WTC11 (cell line): ENCODE results near the gene MEX3C. TPM values are rescaled to one million over a fixed set of nuclear protein-coding genes. Genes with fewer than 3 reads are reported as not detected.

Experiments used
- ATAC-seq: fragments of 200-7000 bp; cut with Tn5 transposase; 2 replicates; pipeline ENCODE4 v1.10.0; 2021; ENCODE audit warnings: mild to moderate bottlenecking, moderate library complexity
- CTCF ChIA-PET: fragments of 300-600 bp; sonication (Branson Sonifier 250); formaldehyde crosslinking; loops from one replicate; lab custom pipeline; 2021; ENCODE audit warnings: antibody characterized with exemption; lab: Charles Lee
- POLR2A ChIA-PET: fragments of 350-600 bp; sonication (Branson Sonifier 250); formaldehyde crosslinking; loops from one replicate; lab custom pipeline; 2021; ENCODE audit warnings: antibody characterized with exemption; lab: Charles Lee
- DNase-seq: peaks from one replicate; pipeline ENCODE4 v3.0.0; 2021; ENCODE audit warnings: low spot score
- H3K27ac Mint-ChIP-seq: 2 replicates; pipeline ENCODE4 v1.8.0; 2021; ENCODE audit warnings: mixed read lengths
- H3K27me3 Mint-ChIP-seq: 2 replicates; pipeline ENCODE4 v1.8.0; 2021; ENCODE audit warnings: low read depth, mild to moderate bottlenecking, moderate library complexity, mixed read lengths
- H3K36me3 Mint-ChIP-seq: 2 replicates; pipeline ENCODE4 v1.8.0; 2021; ENCODE audit warnings: mixed read lengths
- H3K4me1 Mint-ChIP-seq: 2 replicates; pipeline ENCODE4 v1.8.0; 2022; ENCODE audit warnings: mixed read lengths
- H3K4me3 Mint-ChIP-seq: 2 replicates; pipeline ENCODE4 v1.8.0; 2021; ENCODE audit warnings: mild to moderate bottlenecking, moderate library complexity, mixed read lengths
- H3K9me3 Mint-ChIP-seq: 2 replicates; pipeline ENCODE4 v1.8.0; 2021; ENCODE audit warnings: mixed read lengths
- CBFB ChIP-seq: sonication (generic); formaldehyde crosslinking; IDR thresholded peaks from 2 replicates; pipeline ENCODE4 v1.8.1; 2022; ENCODE audit warnings: mild to moderate bottlenecking, low read depth, missing genetic modification reagents
- ELF4 ChIP-seq: sonication (generic); formaldehyde crosslinking; IDR thresholded peaks from 2 replicates; pipeline ENCODE4 v1.8.1; 2022; ENCODE audit warnings: low read depth, mild to moderate bottlenecking, moderate library complexity, missing genetic modification reagents
- ESRRA ChIP-seq: sonication (generic); formaldehyde crosslinking; IDR thresholded peaks from 2 replicates; pipeline ENCODE4 v1.8.1; 2022; ENCODE audit warnings: mild to moderate bottlenecking, missing genetic modification reagents, borderline replicate concordance
- FOXJ3 ChIP-seq: sonication (generic); formaldehyde crosslinking; IDR thresholded peaks from 2 replicates; pipeline ENCODE4 v1.9.0; 2021; ENCODE audit warnings: missing genetic modification reagents, mild to moderate bottlenecking, borderline replicate concordance
- FOXP1 ChIP-seq: sonication (generic); formaldehyde crosslinking; IDR thresholded peaks from 2 replicates; pipeline ENCODE4 v1.8.0; 2022; ENCODE audit warnings: missing genetic modification reagents, mild to moderate bottlenecking, moderate library complexity, borderline replicate concordance
- JUN ChIP-seq: sonication (generic); formaldehyde crosslinking; IDR thresholded peaks from 2 replicates; pipeline ENCODE4 v1.8.0; 2023; ENCODE audit warnings: mild to moderate bottlenecking, missing genetic modification reagents
- MYBL2 ChIP-seq: sonication (generic); formaldehyde crosslinking; IDR thresholded peaks from 2 replicates; pipeline ENCODE4 v1.8.1; 2023; ENCODE audit warnings: mild to moderate bottlenecking, moderate library complexity, missing genetic modification reagents
- NR1H2 ChIP-seq: sonication (generic); formaldehyde crosslinking; IDR thresholded peaks from 2 replicates; pipeline ENCODE4 v1.9.0; 2021; ENCODE audit warnings: mild to moderate bottlenecking, moderate library complexity, missing genetic modification reagents
- TCF7 ChIP-seq: sonication (generic); formaldehyde crosslinking; IDR thresholded peaks from 2 replicates; pipeline ENCODE4 v1.8.0; 2022; ENCODE audit warnings: mild to moderate bottlenecking, low read depth, missing genetic modification reagents, moderate library complexity
- TEAD4 ChIP-seq: sonication (generic); formaldehyde crosslinking; IDR thresholded peaks from 2 replicates; pipeline ENCODE4 v1.8.0; 2022; ENCODE audit warnings: mild to moderate bottlenecking, missing genetic modification reagents
- ZNF138 ChIP-seq: sonication (generic); formaldehyde crosslinking; conservative IDR thresholded peaks from 2 replicates; pipeline ENCODE4 v1.8.1; 2022; ENCODE audit warnings: mild to moderate bottlenecking, moderate library complexity, missing genetic modification reagents
- ZNF263 ChIP-seq: sonication (generic); formaldehyde crosslinking; IDR thresholded peaks from 2 replicates; pipeline ENCODE4 v1.8.1; 2022; ENCODE audit warnings: low read depth, mild to moderate bottlenecking, moderate library complexity, missing genetic modification reagents
- ZNF317 ChIP-seq: sonication (generic); formaldehyde crosslinking; IDR thresholded peaks from 2 replicates; pipeline ENCODE4 v1.8.1; 2023; ENCODE audit warnings: low read depth, mild to moderate bottlenecking, moderate library complexity, missing genetic modification reagents, borderline replicate concordance
- total RNA-seq: library from RNA; stranded (reverse); gene quantifications from 3 replicates; pipeline ENCODE4 v1.2.3, GENCODE V29; 2021
- TF ChIP-seq, protein P1 (sequence below): sonication (generic); formaldehyde crosslinking; IDR thresholded peaks from 2 replicates; pipeline ENCODE4 v1.8.1; 2022; ENCODE audit warnings: missing genetic modification reagents, borderline replicate concordance
- TF ChIP-seq, protein P2 (sequence below): sonication (generic); formaldehyde crosslinking; IDR thresholded peaks from 2 replicates; pipeline ENCODE4 v1.8.0; 2023; ENCODE audit warnings: mild to moderate bottlenecking, missing genetic modification reagents
- TF ChIP-seq, protein P3 (sequence below): sonication (generic); formaldehyde crosslinking; IDR thresholded peaks from 2 replicates; pipeline ENCODE4 v1.8.0; 2023; ENCODE audit warnings: missing genetic modification reagents, mild to moderate bottlenecking, borderline replicate concordance
- TF ChIP-seq, protein P4 (sequence below): fragments of 200-600 bp; IDR thresholded peaks from 2 replicates; pipeline ENCODE4 v1.8.0; 2022; ENCODE audit warnings: antibody characterized with exemption
- TF ChIP-seq, protein P5 (sequence below): sonication (generic); formaldehyde crosslinking; IDR thresholded peaks from 2 replicates; pipeline ENCODE4 v1.8.0; 2022; ENCODE audit warnings: mild to moderate bottlenecking, missing genetic modification reagents
- TF ChIP-seq, protein P6 (sequence below): fragments of 250-450 bp; sonication (Bioruptor Pico); IDR thresholded peaks from 2 replicates; pipeline ENCODE4 v1.9.0; 2021; ENCODE audit warnings: mild to moderate bottlenecking
- TF ChIP-seq, protein P7 (sequence below): fragments of 250-450 bp; sonication (Bioruptor Pico); IDR thresholded peaks from 2 replicates; pipeline ENCODE4 v1.9.0; 2021; ENCODE audit warnings: mild to moderate bottlenecking

Gene MEX3C
- total RNA-seq, 1 experiment from 2014 or later, result 79.4 TPM

DNA sequence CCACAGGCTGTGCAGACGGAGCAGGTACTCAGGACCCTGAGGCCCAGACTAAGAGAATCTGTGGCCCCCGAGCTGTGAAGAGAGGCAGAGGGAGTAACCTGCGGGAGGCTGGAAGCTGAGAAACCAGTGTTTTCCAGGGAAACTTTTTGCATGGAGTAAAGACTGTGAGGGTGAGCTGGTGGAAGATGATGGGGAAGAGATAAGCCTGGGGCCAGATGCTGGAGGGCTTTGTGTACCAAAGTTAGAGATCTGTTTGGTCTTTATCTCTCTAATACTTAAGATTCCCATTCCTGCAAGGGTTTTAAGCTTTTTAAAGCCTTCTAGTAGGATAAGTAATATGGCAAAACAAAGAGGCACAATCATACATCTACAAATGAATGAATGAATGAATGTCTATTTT lies 43.7 kb upstream of the MEX3C start:
- no peak for DNase-seq
- H3K27ac Mint-ChIP-seq, result no peak overlapping the region
- H3K27me3 Mint-ChIP-seq, result no peaks in the 10 kb centered on the region
- H3K4me3 Mint-ChIP-seq, result no peak overlapping the region
- TF ChIP-seq, protein P1, sequence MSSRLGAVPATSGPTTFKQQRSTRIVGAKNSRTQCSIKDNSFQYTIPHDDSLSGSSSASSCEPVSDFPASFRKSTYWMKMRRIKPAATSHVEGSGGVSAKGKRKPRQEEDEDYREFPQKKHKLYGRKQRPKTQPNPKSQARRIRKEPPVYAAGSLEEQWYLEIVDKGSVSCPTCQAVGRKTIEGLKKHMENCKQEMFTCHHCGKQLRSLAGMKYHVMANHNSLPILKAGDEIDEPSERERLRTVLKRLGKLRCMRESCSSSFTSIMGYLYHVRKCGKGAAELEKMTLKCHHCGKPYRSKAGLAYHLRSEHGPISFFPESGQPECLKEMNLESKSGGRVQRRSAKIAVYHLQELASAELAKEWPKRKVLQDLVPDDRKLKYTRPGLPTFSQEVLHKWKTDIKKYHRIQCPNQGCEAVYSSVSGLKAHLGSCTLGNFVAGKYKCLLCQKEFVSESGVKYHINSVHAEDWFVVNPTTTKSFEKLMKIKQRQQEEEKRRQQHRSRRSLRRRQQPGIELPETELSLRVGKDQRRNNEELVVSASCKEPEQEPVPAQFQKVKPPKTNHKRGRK (CRISPR knock-in tag), result no peak
- TF ChIP-seq FOXP1 (CRISPR knock-in tag) (no peak), NR1H2 (CRISPR knock-in tag) (no peak), ZNF138 (no peak), TEAD4 (CRISPR knock-in tag) (no peak), JUN (no peak), ELF4 (no peak), MYBL2 (CRISPR knock-in tag) (no peak), ZNF263 (CRISPR knock-in tag) (no peak), ESRRA (no peak), CBFB (no peak), ZNF317 (CRISPR knock-in tag) (no peak), TCF7 (no peak), FOXJ3 (CRISPR knock-in tag) (no peak)
- TF ChIP-seq, protein P2, sequence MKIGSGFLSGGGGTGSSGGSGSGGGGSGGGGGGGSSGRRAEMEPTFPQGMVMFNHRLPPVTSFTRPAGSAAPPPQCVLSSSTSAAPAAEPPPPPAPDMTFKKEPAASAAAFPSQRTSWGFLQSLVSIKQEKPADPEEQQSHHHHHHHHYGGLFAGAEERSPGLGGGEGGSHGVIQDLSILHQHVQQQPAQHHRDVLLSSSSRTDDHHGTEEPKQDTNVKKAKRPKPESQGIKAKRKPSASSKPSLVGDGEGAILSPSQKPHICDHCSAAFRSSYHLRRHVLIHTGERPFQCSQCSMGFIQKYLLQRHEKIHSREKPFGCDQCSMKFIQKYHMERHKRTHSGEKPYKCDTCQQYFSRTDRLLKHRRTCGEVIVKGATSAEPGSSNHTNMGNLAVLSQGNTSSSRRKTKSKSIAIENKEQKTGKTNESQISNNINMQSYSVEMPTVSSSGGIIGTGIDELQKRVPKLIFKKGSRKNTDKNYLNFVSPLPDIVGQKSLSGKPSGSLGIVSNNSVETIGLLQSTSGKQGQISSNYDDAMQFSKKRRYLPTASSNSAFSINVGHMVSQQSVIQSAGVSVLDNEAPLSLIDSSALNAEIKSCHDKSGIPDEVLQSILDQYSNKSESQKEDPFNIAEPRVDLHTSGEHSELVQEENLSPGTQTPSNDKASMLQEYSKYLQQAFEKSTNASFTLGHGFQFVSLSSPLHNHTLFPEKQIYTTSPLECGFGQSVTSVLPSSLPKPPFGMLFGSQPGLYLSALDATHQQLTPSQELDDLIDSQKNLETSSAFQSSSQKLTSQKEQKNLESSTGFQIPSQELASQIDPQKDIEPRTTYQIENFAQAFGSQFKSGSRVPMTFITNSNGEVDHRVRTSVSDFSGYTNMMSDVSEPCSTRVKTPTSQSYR (CRISPR knock-in tag), result no peak
- TF ChIP-seq, protein P3, sequence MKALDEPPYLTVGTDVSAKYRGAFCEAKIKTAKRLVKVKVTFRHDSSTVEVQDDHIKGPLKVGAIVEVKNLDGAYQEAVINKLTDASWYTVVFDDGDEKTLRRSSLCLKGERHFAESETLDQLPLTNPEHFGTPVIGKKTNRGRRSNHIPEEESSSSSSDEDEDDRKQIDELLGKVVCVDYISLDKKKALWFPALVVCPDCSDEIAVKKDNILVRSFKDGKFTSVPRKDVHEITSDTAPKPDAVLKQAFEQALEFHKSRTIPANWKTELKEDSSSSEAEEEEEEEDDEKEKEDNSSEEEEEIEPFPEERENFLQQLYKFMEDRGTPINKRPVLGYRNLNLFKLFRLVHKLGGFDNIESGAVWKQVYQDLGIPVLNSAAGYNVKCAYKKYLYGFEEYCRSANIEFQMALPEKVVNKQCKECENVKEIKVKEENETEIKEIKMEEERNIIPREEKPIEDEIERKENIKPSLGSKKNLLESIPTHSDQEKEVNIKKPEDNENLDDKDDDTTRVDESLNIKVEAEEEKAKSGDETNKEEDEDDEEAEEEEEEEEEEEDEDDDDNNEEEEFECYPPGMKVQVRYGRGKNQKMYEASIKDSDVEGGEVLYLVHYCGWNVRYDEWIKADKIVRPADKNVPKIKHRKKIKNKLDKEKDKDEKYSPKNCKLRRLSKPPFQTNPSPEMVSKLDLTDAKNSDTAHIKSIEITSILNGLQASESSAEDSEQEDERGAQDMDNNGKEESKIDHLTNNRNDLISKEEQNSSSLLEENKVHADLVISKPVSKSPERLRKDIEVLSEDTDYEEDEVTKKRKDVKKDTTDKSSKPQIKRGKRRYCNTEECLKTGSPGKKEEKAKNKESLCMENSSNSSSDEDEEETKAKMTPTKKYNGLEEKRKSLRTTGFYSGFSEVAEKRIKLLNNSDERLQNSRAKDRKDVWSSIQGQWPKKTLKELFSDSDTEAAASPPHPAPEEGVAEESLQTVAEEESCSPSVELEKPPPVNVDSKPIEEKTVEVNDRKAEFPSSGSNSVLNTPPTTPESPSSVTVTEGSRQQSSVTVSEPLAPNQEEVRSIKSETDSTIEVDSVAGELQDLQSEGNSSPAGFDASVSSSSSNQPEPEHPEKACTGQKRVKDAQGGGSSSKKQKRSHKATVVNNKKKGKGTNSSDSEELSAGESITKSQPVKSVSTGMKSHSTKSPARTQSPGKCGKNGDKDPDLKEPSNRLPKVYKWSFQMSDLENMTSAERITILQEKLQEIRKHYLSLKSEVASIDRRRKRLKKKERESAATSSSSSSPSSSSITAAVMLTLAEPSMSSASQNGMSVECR (CRISPR knock-in tag), result no peak
- TF ChIP-seq, protein P4, sequence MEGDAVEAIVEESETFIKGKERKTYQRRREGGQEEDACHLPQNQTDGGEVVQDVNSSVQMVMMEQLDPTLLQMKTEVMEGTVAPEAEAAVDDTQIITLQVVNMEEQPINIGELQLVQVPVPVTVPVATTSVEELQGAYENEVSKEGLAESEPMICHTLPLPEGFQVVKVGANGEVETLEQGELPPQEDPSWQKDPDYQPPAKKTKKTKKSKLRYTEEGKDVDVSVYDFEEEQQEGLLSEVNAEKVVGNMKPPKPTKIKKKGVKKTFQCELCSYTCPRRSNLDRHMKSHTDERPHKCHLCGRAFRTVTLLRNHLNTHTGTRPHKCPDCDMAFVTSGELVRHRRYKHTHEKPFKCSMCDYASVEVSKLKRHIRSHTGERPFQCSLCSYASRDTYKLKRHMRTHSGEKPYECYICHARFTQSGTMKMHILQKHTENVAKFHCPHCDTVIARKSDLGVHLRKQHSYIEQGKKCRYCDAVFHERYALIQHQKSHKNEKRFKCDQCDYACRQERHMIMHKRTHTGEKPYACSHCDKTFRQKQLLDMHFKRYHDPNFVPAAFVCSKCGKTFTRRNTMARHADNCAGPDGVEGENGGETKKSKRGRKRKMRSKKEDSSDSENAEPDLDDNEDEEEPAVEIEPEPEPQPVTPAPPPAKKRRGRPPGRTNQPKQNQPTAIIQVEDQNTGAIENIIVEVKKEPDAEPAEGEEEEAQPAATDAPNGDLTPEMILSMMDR, result no peak
- TF ChIP-seq, protein P5, sequence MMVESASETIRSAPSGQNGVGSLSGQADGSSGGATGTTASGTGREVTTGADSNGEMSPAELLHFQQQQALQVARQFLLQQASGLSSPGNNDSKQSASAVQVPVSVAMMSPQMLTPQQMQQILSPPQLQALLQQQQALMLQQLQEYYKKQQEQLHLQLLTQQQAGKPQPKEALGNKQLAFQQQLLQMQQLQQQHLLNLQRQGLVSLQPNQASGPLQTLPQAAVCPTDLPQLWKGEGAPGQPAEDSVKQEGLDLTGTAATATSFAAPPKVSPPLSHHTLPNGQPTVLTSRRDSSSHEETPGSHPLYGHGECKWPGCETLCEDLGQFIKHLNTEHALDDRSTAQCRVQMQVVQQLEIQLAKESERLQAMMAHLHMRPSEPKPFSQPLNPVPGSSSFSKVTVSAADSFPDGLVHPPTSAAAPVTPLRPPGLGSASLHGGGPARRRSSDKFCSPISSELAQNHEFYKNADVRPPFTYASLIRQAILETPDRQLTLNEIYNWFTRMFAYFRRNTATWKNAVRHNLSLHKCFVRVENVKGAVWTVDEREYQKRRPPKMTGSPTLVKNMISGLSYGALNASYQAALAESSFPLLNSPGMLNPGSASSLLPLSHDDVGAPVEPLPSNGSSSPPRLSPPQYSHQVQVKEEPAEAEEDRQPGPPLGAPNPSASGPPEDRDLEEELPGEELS (CRISPR knock-in tag), result no peak
- TF ChIP-seq, protein P6, sequence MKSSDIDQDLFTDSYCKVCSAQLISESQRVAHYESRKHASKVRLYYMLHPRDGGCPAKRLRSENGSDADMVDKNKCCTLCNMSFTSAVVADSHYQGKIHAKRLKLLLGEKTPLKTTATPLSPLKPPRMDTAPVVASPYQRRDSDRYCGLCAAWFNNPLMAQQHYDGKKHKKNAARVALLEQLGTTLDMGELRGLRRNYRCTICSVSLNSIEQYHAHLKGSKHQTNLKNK, result no peak
- TF ChIP-seq, protein P7, sequence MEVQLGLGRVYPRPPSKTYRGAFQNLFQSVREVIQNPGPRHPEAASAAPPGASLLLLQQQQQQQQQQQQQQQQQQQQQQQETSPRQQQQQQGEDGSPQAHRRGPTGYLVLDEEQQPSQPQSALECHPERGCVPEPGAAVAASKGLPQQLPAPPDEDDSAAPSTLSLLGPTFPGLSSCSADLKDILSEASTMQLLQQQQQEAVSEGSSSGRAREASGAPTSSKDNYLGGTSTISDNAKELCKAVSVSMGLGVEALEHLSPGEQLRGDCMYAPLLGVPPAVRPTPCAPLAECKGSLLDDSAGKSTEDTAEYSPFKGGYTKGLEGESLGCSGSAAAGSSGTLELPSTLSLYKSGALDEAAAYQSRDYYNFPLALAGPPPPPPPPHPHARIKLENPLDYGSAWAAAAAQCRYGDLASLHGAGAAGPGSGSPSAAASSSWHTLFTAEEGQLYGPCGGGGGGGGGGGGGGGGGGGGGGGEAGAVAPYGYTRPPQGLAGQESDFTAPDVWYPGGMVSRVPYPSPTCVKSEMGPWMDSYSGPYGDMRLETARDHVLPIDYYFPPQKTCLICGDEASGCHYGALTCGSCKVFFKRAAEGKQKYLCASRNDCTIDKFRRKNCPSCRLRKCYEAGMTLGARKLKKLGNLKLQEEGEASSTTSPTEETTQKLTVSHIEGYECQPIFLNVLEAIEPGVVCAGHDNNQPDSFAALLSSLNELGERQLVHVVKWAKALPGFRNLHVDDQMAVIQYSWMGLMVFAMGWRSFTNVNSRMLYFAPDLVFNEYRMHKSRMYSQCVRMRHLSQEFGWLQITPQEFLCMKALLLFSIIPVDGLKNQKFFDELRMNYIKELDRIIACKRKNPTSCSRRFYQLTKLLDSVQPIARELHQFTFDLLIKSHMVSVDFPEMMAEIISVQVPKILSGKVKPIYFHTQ (CRISPR knock-in tag), result no peak
- ATAC-seq, result no peak
- H3K9me3 Mint-ChIP-seq, result no peaks in the 10 kb centered on the region
- CTCF ChIA-PET, result interaction anchor here (1.6 kb wide), 1 partner anchor 37 kb away, joined by 4 read pairs; no protein-coding TSS in a partner anchor
- H3K4me1 Mint-ChIP-seq, result peaks cover 3% of the 10 kb centered on the region; the same call in 1 of the 2 replicates
- no peaks in the 10 kb centered on the region for H3K36me3 Mint-ChIP-seq
- POLR2A ChIA-PET, result no interaction called here
